Mucosa of descending colon (tissue), 3 donors: Measurements from ENCODE around the gene PPP1R3A. TPM values are rescaled to one million over a fixed set of nuclear protein-coding genes. Genes with fewer than 3 reads are reported as not detected.

Source experiments
- ATAC-seq: fragments of 200-7000 bp; cut with Tn5 transposase; one replicate; pipeline ENCODE4 v1.9.1; 2020; ENCODE audit warnings: mild to moderate bottlenecking, moderate library complexity
- DNase-seq, 3 donors: peaks; one replicate each; pipeline ENCODE4 v3.0.0-alpha.2; 2020
- H3K36me3 ChIP-seq: fragments of 200-600 bp; one replicate; pipeline ENCODE4 v1.8.0; 2021; ENCODE audit warnings: low read depth, mild to moderate bottlenecking
- H3K4me1 ChIP-seq: fragments of 200-600 bp; one replicate; pipeline ENCODE4 v1.8.0; 2021; ENCODE audit warnings: low read depth, mild to moderate bottlenecking
- H3K4me3 ChIP-seq: fragments of 200-600 bp; one replicate; pipeline ENCODE4 v1.8.0; 2021; ENCODE audit warnings: mild to moderate bottlenecking
- H3K9me3 ChIP-seq: fragments of 200-600 bp; one replicate; pipeline ENCODE4 v1.8.0; 2021; ENCODE audit warnings: mild to moderate bottlenecking
- intact Hi-C, 2 donors: fragments of 100-400 bp; cut with DNase I in 1 of 2; cut with micrococcal nuclease in 1 of 2; formaldehyde crosslinking; loops; one replicate each; pipeline versions ENCODE4 v1.11.0 to v1.11.1; 2022; cut with DNase I, micrococcal nuclease
- total RNA-seq, 3 donors: library from RNA; stranded (reverse); fragmentation: NEBNext Ultra II Directional in 2 of 3; extraction: Animal tissue kit (Norgen Biotek cat#: 25700) in 2 of 3; gene quantifications; one replicate each; pipeline versions ENCODE4 v1.2.1 to v1.2.4, GENCODE V29; 2021 to 2023
- TF ChIP-seq, protein P1 (sequence below): fragments of 200-600 bp; IDR thresholded peaks from one replicate; pipeline ENCODE4 v1.8.0; 2022; ENCODE audit warnings: antibody characterized with exemption, mild to moderate bottlenecking
- donor health status: DM: no; HTN: no; CAD: no; lungs with moderate emphysema.
- donor health status: DM: no; HTN: no; CAD: no.
- donor health status: DM: no; HTN: yes; CAD: no.

The PPP1R3A gene
- total RNA-seq, 3 donors from 2014 or later, result 0.27 TPM; not detected in 2

DNA sequence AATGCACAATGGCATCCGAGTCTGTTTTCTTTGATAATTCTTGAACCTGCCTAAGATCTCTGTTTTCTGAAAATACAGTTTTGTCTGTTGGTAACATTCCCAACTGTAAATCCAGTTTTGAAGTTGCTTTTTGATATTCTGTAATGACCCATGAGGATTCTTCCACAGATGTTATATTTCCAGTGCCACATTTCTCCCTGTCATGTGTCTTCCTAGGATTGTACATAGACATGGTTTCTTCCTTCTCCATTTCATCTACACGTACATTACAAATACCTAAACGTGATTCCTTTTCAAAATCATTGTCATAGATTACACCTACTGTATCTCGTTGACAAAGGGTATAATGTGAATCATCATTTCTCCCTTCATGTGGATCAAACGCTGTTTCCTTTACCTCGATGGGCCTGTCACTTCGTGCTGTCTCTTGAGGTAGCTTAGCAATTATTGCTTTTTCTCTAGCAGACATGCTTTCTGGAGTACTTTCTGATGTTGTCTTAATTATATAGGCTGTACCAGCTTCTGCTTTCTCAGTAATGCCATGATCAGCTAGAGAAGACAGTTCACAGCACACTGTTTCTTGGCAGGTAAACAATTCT lies 40.3 kb downstream of the PPP1R3A start:
- H3K9me3 ChIP-seq, result no peaks in the 10 kb centered on the region
- H3K36me3 ChIP-seq, result no peaks in the 10 kb centered on the region
- DNase-seq (no peak), ATAC-seq (no peak)
- no peak overlapping the region for H3K4me3 ChIP-seq
- TF ChIP-seq, protein P1, sequence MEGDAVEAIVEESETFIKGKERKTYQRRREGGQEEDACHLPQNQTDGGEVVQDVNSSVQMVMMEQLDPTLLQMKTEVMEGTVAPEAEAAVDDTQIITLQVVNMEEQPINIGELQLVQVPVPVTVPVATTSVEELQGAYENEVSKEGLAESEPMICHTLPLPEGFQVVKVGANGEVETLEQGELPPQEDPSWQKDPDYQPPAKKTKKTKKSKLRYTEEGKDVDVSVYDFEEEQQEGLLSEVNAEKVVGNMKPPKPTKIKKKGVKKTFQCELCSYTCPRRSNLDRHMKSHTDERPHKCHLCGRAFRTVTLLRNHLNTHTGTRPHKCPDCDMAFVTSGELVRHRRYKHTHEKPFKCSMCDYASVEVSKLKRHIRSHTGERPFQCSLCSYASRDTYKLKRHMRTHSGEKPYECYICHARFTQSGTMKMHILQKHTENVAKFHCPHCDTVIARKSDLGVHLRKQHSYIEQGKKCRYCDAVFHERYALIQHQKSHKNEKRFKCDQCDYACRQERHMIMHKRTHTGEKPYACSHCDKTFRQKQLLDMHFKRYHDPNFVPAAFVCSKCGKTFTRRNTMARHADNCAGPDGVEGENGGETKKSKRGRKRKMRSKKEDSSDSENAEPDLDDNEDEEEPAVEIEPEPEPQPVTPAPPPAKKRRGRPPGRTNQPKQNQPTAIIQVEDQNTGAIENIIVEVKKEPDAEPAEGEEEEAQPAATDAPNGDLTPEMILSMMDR, result no peak
- intact Hi-C loops, result no loop called here
- H3K4me1 ChIP-seq, result no peaks in the 10 kb centered on the region

DNA sequence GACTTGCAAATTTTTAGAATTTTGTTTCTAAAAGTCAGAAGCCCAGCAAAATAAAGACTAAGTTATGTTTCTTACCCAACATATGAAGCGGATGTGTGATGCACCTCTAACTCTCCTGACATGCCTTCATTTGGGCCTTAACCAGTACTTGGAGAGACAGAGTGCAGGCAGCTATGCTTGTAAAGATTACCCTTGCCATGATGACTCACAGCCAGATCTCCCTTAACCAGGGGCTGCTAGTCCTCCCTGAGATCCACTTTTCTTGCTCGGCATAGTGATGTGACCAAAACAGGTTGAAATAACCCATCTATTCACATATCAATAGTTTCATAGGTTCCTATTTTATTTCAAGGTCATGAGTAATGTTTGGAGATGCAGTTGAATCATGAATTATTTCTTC lies 43.6 kb downstream of the PPP1R3A start:
- TF ChIP-seq, protein P1, result no peak
- Histone ChIP-seq H3K4me1 (no peaks in the 10 kb centered on the region), H3K9me3 (no peaks in the 10 kb centered on the region), H3K4me3 (no peak overlapping the region), H3K36me3 (no peaks in the 10 kb centered on the region)
- no peak for ATAC-seq
- no peak for DNase-seq
- intact Hi-C loops, result no loop called here

DNA sequence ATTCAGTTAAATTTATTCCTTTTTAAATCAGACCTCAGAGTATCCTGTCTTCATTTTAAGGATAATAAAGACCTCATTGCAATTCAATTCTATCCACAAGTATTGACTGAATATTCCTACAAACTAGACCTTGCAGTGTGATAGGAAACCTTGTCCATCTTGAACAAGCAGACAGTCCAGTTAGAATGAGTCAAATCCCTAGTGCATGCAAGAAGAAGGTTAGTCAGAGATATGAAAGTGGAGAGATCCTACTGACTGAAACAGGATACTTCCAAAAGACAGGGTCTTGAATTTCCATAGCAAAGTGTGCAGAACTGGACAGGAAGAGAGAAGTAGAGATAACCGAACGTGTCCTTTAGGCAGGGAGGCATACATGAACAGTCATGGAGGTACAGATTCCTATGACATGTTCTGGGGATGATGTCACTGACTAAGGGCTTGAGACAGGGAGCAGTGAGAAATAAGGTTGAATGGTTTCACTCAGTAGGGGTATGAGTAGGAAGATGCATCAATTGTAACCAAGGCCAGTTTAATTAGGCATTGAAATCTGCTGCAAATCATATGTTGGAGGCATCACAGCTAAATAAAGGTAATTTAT lies 45.2 kb downstream of the PPP1R3A start:
- no peak for ATAC-seq
- H3K4me1 ChIP-seq, result no peaks in the 10 kb centered on the region
- no peak overlapping the region for H3K4me3 ChIP-seq
- H3K9me3 ChIP-seq, result no peaks in the 10 kb centered on the region
- TF ChIP-seq, protein P1, result no peak
- H3K36me3 ChIP-seq, result no peaks in the 10 kb centered on the region
- no peak for DNase-seq
- intact Hi-C loops, result no loop called here

DNA sequence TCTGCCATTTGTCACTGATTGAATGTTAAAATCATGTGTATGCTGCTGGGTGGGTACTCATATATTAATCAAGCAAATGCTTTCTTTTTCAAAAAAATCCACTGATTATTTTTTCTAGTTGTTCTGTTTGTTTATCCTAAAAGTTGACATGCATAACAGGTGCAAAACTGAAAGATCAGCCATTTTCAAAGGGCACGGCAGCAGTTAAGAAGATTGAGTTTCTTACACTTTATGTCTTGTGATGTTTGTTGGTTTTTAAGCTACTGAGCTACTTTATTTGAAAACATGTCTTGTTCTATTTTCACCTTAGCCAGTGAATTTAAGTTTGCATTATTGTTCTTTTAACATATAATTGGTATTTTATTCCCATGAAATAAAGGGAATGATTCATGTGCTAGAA lies 45.8 kb downstream of the PPP1R3A start:
- ATAC-seq (no peak), DNase-seq (no peak)
- H3K9me3 ChIP-seq, result no peaks in the 10 kb centered on the region
- no peak overlapping the region for H3K4me3 ChIP-seq
- intact Hi-C loops, result no loop called here
- H3K36me3 ChIP-seq, result no peaks in the 10 kb centered on the region
- TF ChIP-seq, protein P1, result no peak
- no peaks in the 10 kb centered on the region for H3K4me1 ChIP-seq

GRCh38 chr7:113867325-113867724 lies 51.5 kb downstream of the PPP1R3A start:
- H3K4me3 ChIP-seq, result no peak overlapping the region
- no peak for ATAC-seq

More at GRCh38 chr7:113867325-113867724, 51.5 kb downstream of the PPP1R3A start:
- intact Hi-C loops, result no loop called here
- no peaks in the 10 kb centered on the region for H3K36me3 ChIP-seq
- H3K9me3 ChIP-seq, result no peaks in the 10 kb centered on the region
- H3K4me1 ChIP-seq, result no peaks in the 10 kb centered on the region
- DNase-seq, result no peak
- TF ChIP-seq, protein P1, result no peak
